Activated CD4-positive, alpha-beta memory T cell treated with anti-CD3 and anti-CD28 coated beads for 36 hours (primary cell): ENCODE data around the gene VRK3. TPM values are rescaled to one million over a fixed set of nuclear protein-coding genes. Genes with fewer than 3 reads are reported as not detected.
A peak's percentile ranks its signal among the peaks of the same experiment; 100 is the strongest.
"Not testable (repeated sequence)": the region's sequence is repeated elsewhere in the genome, so short reads cannot be mapped to it uniquely, and the experiment has no call there.

Source experiments
- CTCF ChIA-PET: fragments of 350-600 bp; sonication (Branson Sonifier 250); formaldehyde crosslinking; loops from one replicate; lab custom pipeline; 2021; ENCODE audit warnings: antibody characterized with exemption, inconsistent platforms; lab: Charles Lee
- POLR2A ChIA-PET: fragments of 350-600 bp; sonication (Branson Sonifier 250); formaldehyde crosslinking; loops from one replicate; lab custom pipeline; 2021; ENCODE audit warnings: antibody characterized with exemption; lab: Charles Lee
- DNase-seq: peaks from one replicate; pipeline ENCODE4 v3.0.0-alpha.2; 2020
- H3K27ac Mint-ChIP-seq: one replicate; pipeline ENCODE4 v1.8.0; 2021; ENCODE audit warnings: mixed read lengths
- H3K27me3 Mint-ChIP-seq: one replicate; pipeline ENCODE4 v1.8.0; 2021; ENCODE audit warnings: mixed read lengths
- H3K36me3 Mint-ChIP-seq: one replicate; pipeline ENCODE4 v1.8.0; 2021; ENCODE audit warnings: mixed read lengths
- H3K4me1 Mint-ChIP-seq: one replicate; pipeline ENCODE4 v1.8.0; 2021; ENCODE audit warnings: low read depth, mixed read lengths
- H3K4me3 Mint-ChIP-seq: one replicate; pipeline ENCODE4 v1.8.0; 2021; ENCODE audit warnings: mild to moderate bottlenecking, mixed read lengths
- H3K9me3 Mint-ChIP-seq: one replicate; pipeline ENCODE4 v1.8.0; 2021; ENCODE audit warnings: mixed read lengths
- intact Hi-C: fragments of 100-400 bp; cut with micrococcal nuclease; formaldehyde crosslinking; loops from one replicate; pipeline ENCODE4 v1.15.1; 2023
- total RNA-seq, 2 experiments: library from RNA; stranded (reverse); gene quantifications; one replicate each; pipeline ENCODE4 v1.2.3, GENCODE V29; 2021

The VRK3 gene
- total RNA-seq, 2 experiments from 2014 or later = 54.4 to 55.8 TPM

DNA sequence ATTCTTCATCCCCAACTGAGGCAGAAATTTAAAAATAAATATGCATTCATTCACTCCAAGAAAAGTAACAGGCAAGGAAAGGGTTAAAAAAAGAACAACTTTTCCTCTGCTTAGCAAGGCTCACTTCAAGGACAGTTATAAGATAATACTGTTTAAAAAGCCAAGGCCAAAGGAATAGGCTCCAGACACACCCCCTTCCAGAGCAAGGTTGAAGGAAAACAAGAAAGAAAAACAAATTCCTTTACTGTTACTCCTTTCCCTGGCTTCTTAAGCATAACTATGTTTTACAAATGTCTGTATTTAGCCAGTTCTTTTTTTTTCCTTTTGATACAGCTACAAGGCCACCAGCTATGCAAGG is 72.7 kb downstream of the VRK3 start:
- intact Hi-C loops = no loop called here
- H3K4me1 Mint-ChIP-seq = peaks cover 3% of the 10 kb centered on the region
- H3K27ac Mint-ChIP-seq = no peak overlapping the region
- no peaks in the 10 kb centered on the region for H3K36me3 Mint-ChIP-seq
- no peak for DNase-seq
- ChIA-PET CTCF (interaction anchor here (1.1 to 10.5 kb wide), 2 partner anchors 15 to 31 kb away, joined by 4 to 48 read pairs; no protein-coding TSS in a partner anchor), POLR2A (no interaction called here)
- H3K4me3 Mint-ChIP-seq = no peak overlapping the region
- peaks cover 19% of the 10 kb centered on the region for H3K27me3 Mint-ChIP-seq
- no peaks in the 10 kb centered on the region for H3K9me3 Mint-ChIP-seq

DNA sequence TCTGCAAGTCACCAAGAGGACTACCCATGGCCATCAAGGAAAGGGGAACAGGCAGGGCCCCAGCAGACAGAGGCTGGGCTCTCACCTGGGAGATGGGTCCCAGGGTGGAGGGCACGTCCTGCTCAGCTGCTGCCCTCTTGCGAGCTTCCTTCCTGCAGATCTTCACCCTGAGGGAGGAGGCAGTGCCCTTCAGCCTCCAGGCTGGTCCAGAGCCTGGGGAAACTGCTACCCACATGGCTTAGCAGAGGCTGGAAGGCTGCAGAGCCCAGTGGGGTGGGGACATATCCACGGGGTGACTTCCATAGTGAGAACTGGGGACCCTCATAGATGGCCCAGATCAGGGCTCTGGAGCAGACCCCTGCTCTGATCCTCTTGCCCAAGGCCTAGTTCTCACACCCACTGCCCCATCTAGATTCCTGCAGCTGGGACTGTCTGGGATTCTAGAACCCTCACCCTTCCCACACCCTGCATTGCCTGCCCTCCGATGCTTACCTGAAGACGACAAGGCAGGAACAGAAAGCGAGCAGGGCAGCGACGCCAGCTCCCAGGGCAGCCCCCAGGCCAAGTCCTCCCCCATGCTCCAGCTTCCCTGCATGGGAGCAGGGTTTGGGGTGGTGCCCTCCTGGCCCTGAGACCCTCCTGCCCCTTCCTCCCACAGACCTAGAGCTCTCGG is 73.2 kb downstream of the VRK3 start:
- CTCF ChIA-PET = interaction anchor here (1.7 to 10.5 kb wide), 2 partner anchors 15 to 32 kb away, joined by 4 to 48 read pairs; no protein-coding TSS in a partner anchor
- Mint-ChIP-seq H3K36me3 (no peaks in the 10 kb centered on the region), H3K4me3 (no peak overlapping the region), H3K27ac (no peak overlapping the region), H3K27me3 (peaks cover 19% of the 10 kb centered on the region), H3K4me1 (peaks cover 3% of the 10 kb centered on the region), H3K9me3 (no peaks in the 10 kb centered on the region)
- POLR2A ChIA-PET = no interaction called here
- DNase-seq = no peak
- intact Hi-C loops = no loop called here

DNA sequence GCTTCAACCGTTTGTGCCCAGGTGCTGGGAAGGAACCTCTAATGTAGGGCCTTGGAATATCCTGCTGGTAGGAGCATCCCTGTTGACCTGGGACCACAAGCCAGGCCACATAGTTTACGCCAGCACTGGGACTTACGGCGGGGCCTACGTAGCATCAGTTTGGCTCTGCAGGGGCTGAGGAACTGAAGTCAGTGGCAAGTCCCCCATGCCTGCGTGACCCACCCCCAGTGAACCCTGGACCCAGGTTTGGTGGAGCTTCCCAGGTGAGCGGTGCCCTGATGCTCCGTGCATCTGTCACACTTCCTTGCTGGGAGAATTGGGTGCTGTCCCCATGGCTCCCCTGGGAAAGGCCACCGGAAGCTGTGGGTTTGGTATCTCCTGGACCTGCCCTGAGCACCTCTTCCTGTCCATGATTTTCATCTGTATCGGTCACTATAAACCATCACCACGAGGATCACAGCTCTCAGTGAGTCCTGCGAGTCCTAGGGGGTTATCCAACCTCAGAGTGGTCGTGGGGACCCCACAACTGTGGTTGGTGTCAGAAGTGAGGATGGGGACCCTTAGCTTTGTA is 74.1 kb downstream of the VRK3 start:
- no peak for DNase-seq
- Mint-ChIP-seq H3K4me1 (peaks cover 3% of the 10 kb centered on the region), H3K36me3 (no peaks in the 10 kb centered on the region), H3K9me3 (no peaks in the 10 kb centered on the region), H3K27ac (no peak overlapping the region), H3K4me3 (no peak overlapping the region), H3K27me3 (peaks cover 24% of the 10 kb centered on the region)
- ChIA-PET CTCF (interaction anchor here (1.7 to 10.5 kb wide), 2 partner anchors 14 to 33 kb away, joined by 4 to 48 read pairs; no protein-coding TSS in a partner anchor), POLR2A (no interaction called here)
- intact Hi-C loops = no loop called here

DNA sequence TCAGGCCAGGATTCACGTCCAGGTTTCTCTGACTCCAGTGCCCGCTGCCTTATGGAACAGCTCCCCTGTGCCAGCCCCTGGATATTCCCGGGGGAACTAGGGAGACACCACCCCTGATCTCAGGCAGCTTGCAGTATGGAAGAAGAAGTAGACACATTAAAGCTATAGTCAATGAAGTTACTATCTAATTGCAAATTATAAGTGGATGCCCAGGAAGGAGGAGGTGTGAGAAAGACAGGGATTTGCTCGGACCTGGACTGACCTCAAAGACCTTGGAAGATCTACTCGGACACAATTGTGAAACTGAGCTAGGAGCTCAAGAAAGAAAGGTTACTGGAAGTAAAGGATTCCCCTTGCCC is 74.6 kb downstream of the VRK3 start:
- no peak for DNase-seq
- Mint-ChIP-seq H3K27ac (no peak overlapping the region), H3K36me3 (no peaks in the 10 kb centered on the region), H3K4me1 (peaks cover 3% of the 10 kb centered on the region), H3K27me3 (peaks cover 26% of the 10 kb centered on the region), H3K4me3 (no peak overlapping the region), H3K9me3 (no peaks in the 10 kb centered on the region)
- intact Hi-C loops = no loop called here
- ChIA-PET CTCF (interaction anchor here (1.7 to 10.5 kb wide), 2 partner anchors 13 to 33 kb away, joined by 4 to 48 read pairs; no protein-coding TSS in a partner anchor), POLR2A (no interaction called here)

DNA sequence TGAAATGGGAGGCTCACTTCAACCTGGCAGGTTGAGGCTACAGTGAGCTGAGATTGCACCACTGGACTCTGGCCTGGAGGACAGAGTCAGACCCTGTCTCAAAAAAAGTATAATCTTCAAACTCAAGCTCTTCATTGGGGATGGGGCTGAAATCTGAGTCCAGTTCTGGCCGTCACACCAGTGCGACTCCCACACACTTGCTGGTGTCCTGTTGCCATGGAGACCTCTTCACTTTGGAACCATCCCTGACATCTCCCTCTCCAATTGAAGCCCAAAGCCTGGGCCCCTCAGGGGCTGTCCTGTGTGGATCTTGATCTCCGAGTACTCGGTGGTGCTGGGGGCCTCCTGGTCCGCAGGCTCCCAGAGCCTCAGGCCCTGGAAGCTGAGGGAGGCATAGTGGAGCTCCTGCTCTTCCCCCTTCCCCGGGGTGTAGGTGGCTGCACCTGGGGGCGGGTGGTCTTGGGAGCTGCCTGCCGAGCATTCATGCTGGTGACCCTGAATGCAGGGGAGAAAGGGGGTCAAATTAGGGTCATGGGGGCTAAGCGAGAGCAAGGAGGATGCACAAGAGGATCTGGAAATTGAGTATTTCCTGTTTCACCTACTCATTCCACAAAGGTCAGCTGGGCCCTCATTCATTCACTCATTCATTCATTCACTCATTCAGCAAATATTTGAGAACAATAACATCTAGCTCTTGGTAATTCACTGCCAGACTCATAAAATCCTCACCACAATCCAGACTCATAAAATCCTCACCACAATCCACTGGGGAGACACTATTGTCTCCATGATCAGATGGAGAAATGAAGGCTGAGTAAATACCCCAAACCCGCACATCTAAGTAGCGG is 75.2 kb downstream of the VRK3 start:
- ChIA-PET CTCF (interaction anchor here (0.9 to 10.5 kb wide), 2 partner anchors 13 to 33 kb away, joined by 3 to 48 read pairs; no protein-coding TSS in a partner anchor), POLR2A (interaction anchor here (0.7 kb wide), 1 partner anchor 58 kb away, joined by 3 read pairs; no protein-coding TSS in a partner anchor)
- Mint-ChIP-seq H3K36me3 (no peaks in the 10 kb centered on the region), H3K4me1 (peaks cover 8% of the 10 kb centered on the region), H3K9me3 (peaks cover 3% of the 10 kb centered on the region), H3K27ac (no peak overlapping the region), H3K27me3 (peaks cover 30% of the 10 kb centered on the region), H3K4me3 (no peak overlapping the region)
- intact Hi-C loops = no loop called here
- no peak for DNase-seq

DNA sequence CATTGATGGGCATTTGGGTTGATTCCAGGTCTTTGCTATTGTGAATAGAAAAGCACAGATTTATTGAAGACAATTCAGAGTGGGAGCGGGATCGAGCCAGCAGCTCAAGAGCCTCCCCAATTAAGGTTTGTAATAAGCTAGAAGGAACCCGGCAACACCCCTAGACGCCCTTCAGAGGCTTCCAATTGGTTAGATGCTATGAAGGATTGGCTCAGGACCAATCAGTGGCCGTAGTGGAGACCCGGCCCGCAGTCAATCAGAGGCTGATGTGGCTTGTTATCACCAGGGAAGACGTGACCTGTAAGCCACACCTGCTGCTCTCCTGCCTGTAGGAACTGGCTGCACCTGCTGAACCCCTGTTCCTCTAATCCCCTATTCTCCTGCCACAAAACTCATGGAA is 78.8 kb downstream of the VRK3 start:
- ChIA-PET POLR2A (no interaction called here), CTCF (interaction anchor here (1.0 to 10.5 kb wide), 2 partner anchors 9 to 100 kb away, joined by 3 to 48 read pairs; no protein-coding TSS in a partner anchor)
- no peak for DNase-seq

DNA sequence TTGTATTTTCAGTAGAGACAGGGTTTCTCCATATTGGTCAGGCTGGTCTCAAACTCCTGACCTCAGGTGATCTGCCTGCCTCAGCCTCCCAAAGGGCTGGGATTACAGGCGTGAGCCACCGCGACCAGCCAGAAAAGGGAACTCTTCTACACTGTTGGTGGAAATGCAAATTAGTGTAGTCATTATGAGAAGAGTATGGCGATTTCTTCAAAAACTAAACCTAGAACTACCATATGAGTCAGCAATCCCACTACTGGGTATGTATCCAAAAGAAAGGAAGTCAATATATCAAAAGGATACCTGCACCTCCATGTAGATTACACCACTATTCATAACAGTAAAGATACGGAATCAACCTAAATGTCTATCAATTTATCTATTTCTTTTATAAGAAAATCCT is 80.6 kb downstream of the VRK3 start:
- H3K36me3 Mint-ChIP-seq, H3K9me3 Mint-ChIP-seq, H3K4me3 Mint-ChIP-seq, intact Hi-C loops, H3K27ac Mint-ChIP-seq, POLR2A ChIA-PET: not testable (repeated sequence)
- Mint-ChIP-seq H3K27me3 (peaks cover 38% of the 10 kb centered on the region), H3K4me1 (peaks cover 18% of the 10 kb centered on the region)
- CTCF ChIA-PET = interaction anchor here (0.6 kb wide), 1 partner anchor 11 kb away, joined by 3 read pairs; no protein-coding TSS in a partner anchor
- DNase-seq = peak; percentile 48

More for the DNA sequence above, 78.8 kb downstream of the VRK3 start:
- Mint-ChIP-seq H3K27me3 (peaks cover 40% of the 10 kb centered on the region), H3K4me1 (peaks cover 18% of the 10 kb centered on the region), H3K4me3 (no peak overlapping the region), H3K9me3 (peaks cover 3% of the 10 kb centered on the region), H3K27ac (no peak overlapping the region), H3K36me3 (no peaks in the 10 kb centered on the region)
- intact Hi-C loops = no loop called here

DNA sequence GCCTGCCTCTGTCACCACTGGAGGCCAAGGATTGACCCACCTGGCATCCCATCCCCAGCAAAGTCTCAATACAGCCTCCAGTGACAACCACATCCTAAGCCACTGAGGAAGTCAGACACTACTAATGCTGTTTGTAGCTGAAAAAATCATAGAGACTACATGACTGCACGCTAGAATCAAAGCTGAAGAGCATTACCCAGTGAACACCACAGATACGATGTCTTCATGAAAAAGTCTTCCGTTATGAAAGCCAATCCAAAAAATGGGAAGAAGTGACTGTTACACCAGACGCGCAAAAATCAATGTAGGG is 84.7 kb downstream of the VRK3 start:
- no peak overlapping the region for H3K27ac Mint-ChIP-seq
- DNase-seq = no peak
- H3K27me3 Mint-ChIP-seq = peaks cover 29% of the 10 kb centered on the region
- no peaks in the 10 kb centered on the region for H3K36me3 Mint-ChIP-seq
- peaks cover 17% of the 10 kb centered on the region for H3K4me1 Mint-ChIP-seq
- no peak overlapping the region for H3K4me3 Mint-ChIP-seq
- H3K9me3 Mint-ChIP-seq = peaks cover 2% of the 10 kb centered on the region
- ChIA-PET CTCF (interaction anchor here (5.9 kb wide), 1 partner anchor 41 kb away, joined by 114 read pairs; no protein-coding TSS in a partner anchor), POLR2A (no interaction called here)
- intact Hi-C loops = no loop called here

DNA sequence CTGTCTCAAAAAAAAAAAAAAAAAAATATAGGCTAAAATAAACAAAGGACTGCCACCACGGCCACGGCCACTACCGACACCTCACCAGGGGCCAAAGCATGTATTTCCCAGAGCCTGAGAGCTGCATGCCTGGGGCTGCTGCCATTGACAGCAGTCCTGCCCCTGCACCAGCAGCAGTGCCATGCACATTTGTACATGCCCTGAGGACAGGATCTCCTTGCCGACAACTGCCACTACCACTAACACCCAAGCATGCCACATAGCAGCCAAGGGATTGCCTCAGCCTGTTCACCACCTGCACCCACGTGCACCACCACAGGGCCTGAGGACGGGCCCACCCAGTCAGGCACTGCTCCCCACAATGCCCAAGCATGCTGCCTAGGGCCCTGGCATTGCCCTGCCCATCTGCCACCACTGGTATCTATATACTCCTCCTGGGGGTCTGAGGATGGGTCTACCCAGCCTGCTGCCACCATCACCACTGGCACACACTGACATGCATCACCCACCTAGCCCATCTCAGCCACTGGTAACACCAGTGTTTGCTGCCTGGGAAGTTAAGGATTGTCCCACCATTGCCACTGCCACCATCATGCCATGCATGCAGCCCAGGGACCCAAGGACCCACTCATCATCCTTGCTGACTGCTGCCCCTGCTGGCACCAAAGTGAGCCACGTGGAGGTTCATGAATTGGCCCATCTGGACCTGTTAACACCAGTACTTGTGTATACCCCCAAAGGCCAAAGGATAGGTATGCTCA is 85.3 kb downstream of the VRK3 start:
- intact Hi-C loops = no loop called here

DNA sequence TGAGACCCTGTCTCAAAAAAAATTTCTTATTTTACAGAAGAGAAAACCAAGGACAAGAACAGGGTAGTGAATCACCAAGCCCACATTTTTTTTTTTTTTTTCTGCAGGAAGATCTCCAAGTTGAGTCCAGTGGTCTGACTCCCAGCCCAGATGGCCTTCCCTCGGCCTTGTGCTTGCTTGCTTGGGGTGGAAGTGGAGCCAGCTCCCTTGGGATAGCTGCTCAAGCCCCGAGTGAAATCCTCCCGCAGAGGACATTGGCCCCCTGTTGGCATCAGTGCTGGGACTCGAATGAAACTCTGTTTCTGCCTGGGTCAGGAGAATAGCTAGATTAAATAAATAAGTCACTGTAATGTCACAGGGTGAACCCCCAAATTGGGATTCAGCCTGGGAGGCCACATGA is 86.5 kb downstream of the VRK3 start:
- intact Hi-C loops = no loop called here
- Mint-ChIP-seq H3K27ac (no peak overlapping the region), H3K9me3 (no peaks in the 10 kb centered on the region), H3K4me1 (peaks cover 9% of the 10 kb centered on the region), H3K36me3 (no peaks in the 10 kb centered on the region), H3K4me3 (no peak overlapping the region), H3K27me3 (peaks cover 21% of the 10 kb centered on the region)
- no peak for DNase-seq
- POLR2A ChIA-PET = no interaction called here
- CTCF ChIA-PET = interaction anchor here (0.7 to 5.9 kb wide), 6 partner anchors 9 to 91 kb away, joined by 3 to 114 read pairs (median 5); no protein-coding TSS in a partner anchor

More for the DNA sequence above, 85.3 kb downstream of the VRK3 start:
- CTCF ChIA-PET = interaction anchor here (5.1 to 5.9 kb wide), 2 partner anchors 11 to 42 kb away, joined by 48 to 114 read pairs; no protein-coding TSS in a partner anchor
- Mint-ChIP-seq H3K36me3 (no peaks in the 10 kb centered on the region), H3K27me3 (peaks cover 25% of the 10 kb centered on the region), H3K27ac (no peak overlapping the region), H3K4me1 (peaks cover 13% of the 10 kb centered on the region), H3K4me3 (no peak overlapping the region), H3K9me3 (no peaks in the 10 kb centered on the region)
- POLR2A ChIA-PET = no interaction called here
- DNase-seq = no peak

DNA sequence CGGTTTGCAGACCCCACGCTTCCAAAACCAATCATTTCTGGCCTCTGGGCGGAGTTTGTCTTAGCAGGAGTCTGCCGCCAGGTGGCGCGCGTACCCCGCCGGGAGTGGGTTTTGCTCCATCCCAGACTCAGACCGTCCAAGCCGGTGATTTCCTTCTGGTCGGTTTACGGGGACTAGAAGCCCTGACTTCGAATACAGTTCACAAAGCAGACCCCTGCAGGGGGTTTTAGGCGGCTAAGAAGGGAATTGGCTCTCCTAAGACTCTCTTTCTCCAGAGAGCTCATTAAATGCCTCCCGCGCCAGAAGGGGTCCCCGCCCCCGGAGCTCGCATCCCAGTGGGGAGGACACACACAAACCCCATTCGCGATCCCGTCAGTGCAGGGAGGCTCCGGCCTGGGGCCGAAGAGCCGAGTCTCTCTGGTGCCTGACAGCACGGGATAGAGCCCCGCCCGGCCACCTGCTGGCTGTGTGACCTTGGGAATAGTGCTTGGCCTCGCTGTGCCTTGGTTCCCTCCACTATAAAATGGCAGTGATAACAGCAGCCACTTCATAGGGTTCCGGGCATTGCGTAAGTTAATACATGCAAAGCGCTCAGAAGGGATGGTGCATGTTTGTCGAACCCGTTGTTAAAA is 87.3 kb downstream of the VRK3 start:
- ChIA-PET CTCF (interaction anchor here (0.7 to 5.9 kb wide), 14 partner anchors 9 to 198 kb away, joined by 3 to 114 read pairs (median 3); partner anchors contain the start of genes ATF5 and NUP62), POLR2A (no interaction called here)
- no peak overlapping the region for H3K4me3 Mint-ChIP-seq
- H3K36me3 Mint-ChIP-seq = no peaks in the 10 kb centered on the region
- H3K4me1 Mint-ChIP-seq = peaks cover 10% of the 10 kb centered on the region
- H3K27ac Mint-ChIP-seq = no peak overlapping the region
- H3K9me3 Mint-ChIP-seq = no peaks in the 10 kb centered on the region
- peak; percentile 86 for DNase-seq
- intact Hi-C loops = loop anchor here (1.0 kb wide), 1 partner anchor 45 kb away; no protein-coding TSS in a partner anchor
- peaks cover 13% of the 10 kb centered on the region for H3K27me3 Mint-ChIP-seq
